HepG2 (cell line): ENCODE results near the gene HSPA1B. TPM values are rescaled to one million over a fixed set of nuclear protein-coding genes. Genes with fewer than 3 reads are reported as not detected.
A peak's percentile ranks its signal among the peaks of the same experiment; 100 is the strongest.

ENCODE experiments used
- CSRNP1 ChIP-seq: sonication (generic); formaldehyde crosslinking; IDR thresholded peaks from 2 replicates; pipeline ENCODE4 v1.8.1; 2023; ENCODE audit warnings: mild to moderate bottlenecking, missing genetic modification reagents
- FOSL2 ChIP-seq: sonication (generic); formaldehyde crosslinking; IDR thresholded peaks from 2 replicates; pipeline ENCODE4 v1.4.0; 2020; ENCODE audit warnings: missing genetic modification reagents
- FOXM1 ChIP-seq: sonication (generic); formaldehyde crosslinking; IDR thresholded peaks from 2 replicates; pipeline ENCODE4 v1.5.0; 2020; ENCODE audit warnings: missing genetic modification reagents
- HOMEZ ChIP-seq: IDR thresholded peaks from 2 replicates; pipeline ENCODE4 v1.6.1; 2016; ENCODE audit warnings: low read depth
- RBM22 ChIP-seq: fragments of 200-400 bp; formaldehyde crosslinking; optimal IDR thresholded peaks from 2 replicates; pipeline ENCODE3; 2017; ENCODE audit warnings: mild to moderate bottlenecking, low read length, moderate library complexity
- ZBTB14 ChIP-seq: sonication (generic); formaldehyde crosslinking; IDR thresholded peaks from 2 replicates; pipeline ENCODE4 v1.4.0; 2020; ENCODE audit warnings: missing genetic modification reagents
- ZFP37 ChIP-seq: sonication (generic); formaldehyde crosslinking; IDR thresholded peaks from 2 replicates; pipeline ENCODE4 v1.4.0; 2020; ENCODE audit warnings: missing genetic modification reagents, borderline replicate concordance
- ZNF234 ChIP-seq: sonication (generic); formaldehyde crosslinking; conservative IDR thresholded peaks from 2 replicates; pipeline ENCODE4 v1.5.1; 2020; ENCODE audit warnings: mild to moderate bottlenecking, missing genetic modification reagents
- ZNF263 ChIP-seq: sonication (generic); formaldehyde crosslinking; IDR thresholded peaks from 2 replicates; pipeline ENCODE4 v1.4.0; 2020; ENCODE audit warnings: missing genetic modification reagents
- ZNF34 ChIP-seq: sonication (generic); formaldehyde crosslinking; IDR thresholded peaks from 2 replicates; pipeline ENCODE4 v1.4.0; 2020; ENCODE audit warnings: mild to moderate bottlenecking, missing genetic modification reagents, borderline replicate concordance
- ZNF891 ChIP-seq: sonication (generic); formaldehyde crosslinking; IDR thresholded peaks from 2 replicates; pipeline ENCODE4 v1.5.0; 2020; ENCODE audit warnings: mild to moderate bottlenecking, missing genetic modification reagents
- polyA plus RNA-seq, 8 experiments: library from polyadenylated mRNA; depleted of rRNA in 3 of 8; stranded (reverse) in 7 of 8; unstranded in 1 of 8; fragments of >200 nt; fragmentation: Illumina TruSeq in 4 of 8; extraction: Trizol in 4 of 8; gene quantifications; 2 replicates each; pipeline versions ENCODE4 v1.2.1 to v1.2.3, GENCODE V29; 2011 to 2016; ENCODE audit warnings: low read depth in 4 of 8, missing spikeins in 1 of 8, mixed read lengths in 1 of 8; ENCODE audit not compliant: insufficient read depth in 1 of 8
- total RNA-seq, 5 experiments: library from RNA; depleted of rRNA; stranded (reverse); fragments of >200 nt; fragmentation: Illumina TruSeq; extraction: Trizol; gene quantifications; 2 replicates each; pipeline ENCODE4 v1.2.3, GENCODE V29; 2016; ENCODE audit warnings: low read depth in 1 of 5
- TF ChIP-seq, protein P1 (sequence below): sonication (generic); formaldehyde crosslinking; IDR thresholded peaks from 2 replicates; pipeline ENCODE4 v1.4.0; 2020; ENCODE audit warnings: mild to moderate bottlenecking, missing genetic modification reagents
- TF ChIP-seq, protein P2 (sequence below): sonication (generic); formaldehyde crosslinking; IDR thresholded peaks from 2 replicates; pipeline ENCODE4 v1.4.0; 2020; ENCODE audit warnings: mild to moderate bottlenecking, missing genetic modification reagents

The HSPA1B gene
- total and polyA plus RNA-seq, 2 of the 13 experiments (the other 11 are each of a cell fraction or from before 2014, with no cell fraction given): 26.0 to 186 TPM

DNA sequence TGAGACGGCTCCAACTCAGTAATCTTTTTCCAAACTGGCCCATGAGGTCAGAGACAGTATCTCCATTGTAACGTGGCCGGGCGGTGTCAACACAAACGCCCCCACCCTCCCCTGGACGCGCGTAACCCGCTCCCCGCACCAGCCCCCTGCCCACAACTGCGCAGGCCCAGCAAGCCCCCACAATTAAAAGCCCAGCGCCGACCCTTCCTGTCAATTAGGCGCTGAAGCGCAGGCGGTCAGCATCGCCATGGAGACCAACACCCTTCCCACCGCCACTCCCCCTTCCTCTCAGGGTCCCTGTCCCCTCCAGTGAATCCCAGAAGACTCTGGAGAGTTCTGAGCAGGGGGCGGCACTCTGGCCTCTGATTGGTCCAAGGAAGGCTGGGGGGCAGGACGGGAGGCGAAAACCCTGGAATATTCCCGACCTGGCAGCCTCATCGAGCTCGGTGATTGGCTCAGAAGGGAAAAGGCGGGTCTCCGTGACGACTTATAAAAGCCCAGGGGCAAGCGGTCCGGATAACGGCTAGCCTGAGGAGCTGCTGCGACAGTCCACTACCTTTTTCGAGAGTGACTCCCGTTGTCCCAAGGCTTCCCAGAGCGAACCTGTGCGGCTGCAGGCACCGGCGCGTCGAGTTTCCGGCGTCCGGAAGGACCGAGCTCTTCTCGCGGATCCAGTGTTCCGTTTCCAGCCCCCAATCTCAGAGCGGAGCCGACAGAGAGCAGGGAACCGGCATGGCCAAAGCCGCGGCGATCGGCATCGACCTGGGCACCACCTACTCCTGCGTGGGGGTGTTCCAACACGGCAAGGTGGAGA is 12.3 kb upstream of the HSPA1B start, which contains the start of the genes HSPA1A and HSPA1L (continued):
- TF ChIP-seq, protein P1, sequence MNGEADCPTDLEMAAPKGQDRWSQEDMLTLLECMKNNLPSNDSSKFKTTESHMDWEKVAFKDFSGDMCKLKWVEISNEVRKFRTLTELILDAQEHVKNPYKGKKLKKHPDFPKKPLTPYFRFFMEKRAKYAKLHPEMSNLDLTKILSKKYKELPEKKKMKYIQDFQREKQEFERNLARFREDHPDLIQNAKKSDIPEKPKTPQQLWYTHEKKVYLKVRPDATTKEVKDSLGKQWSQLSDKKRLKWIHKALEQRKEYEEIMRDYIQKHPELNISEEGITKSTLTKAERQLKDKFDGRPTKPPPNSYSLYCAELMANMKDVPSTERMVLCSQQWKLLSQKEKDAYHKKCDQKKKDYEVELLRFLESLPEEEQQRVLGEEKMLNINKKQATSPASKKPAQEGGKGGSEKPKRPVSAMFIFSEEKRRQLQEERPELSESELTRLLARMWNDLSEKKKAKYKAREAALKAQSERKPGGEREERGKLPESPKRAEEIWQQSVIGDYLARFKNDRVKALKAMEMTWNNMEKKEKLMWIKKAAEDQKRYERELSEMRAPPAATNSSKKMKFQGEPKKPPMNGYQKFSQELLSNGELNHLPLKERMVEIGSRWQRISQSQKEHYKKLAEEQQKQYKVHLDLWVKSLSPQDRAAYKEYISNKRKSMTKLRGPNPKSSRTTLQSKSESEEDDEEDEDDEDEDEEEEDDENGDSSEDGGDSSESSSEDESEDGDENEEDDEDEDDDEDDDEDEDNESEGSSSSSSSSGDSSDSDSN (CRISPR knock-in tag): peak; percentile 70; the same call in 1 of the 2 replicates
- TF ChIP-seq ZNF34: no peak
- TF ChIP-seq RBM22: no peak
- no peak for TF ChIP-seq FOXM1 (CRISPR knock-in tag)
- 0 out of 2 replicates have a peak, but pooled peaks have one; percentile 19 for TF ChIP-seq FOSL2
- TF ChIP-seq ZBTB14 (CRISPR knock-in tag): no peak
- TF ChIP-seq ZNF891 (CRISPR knock-in tag): no peak
- TF ChIP-seq ZFP37 (CRISPR knock-in tag): no peak
- no peak for TF ChIP-seq ZNF234 (CRISPR knock-in tag)
- TF ChIP-seq, protein P2, sequence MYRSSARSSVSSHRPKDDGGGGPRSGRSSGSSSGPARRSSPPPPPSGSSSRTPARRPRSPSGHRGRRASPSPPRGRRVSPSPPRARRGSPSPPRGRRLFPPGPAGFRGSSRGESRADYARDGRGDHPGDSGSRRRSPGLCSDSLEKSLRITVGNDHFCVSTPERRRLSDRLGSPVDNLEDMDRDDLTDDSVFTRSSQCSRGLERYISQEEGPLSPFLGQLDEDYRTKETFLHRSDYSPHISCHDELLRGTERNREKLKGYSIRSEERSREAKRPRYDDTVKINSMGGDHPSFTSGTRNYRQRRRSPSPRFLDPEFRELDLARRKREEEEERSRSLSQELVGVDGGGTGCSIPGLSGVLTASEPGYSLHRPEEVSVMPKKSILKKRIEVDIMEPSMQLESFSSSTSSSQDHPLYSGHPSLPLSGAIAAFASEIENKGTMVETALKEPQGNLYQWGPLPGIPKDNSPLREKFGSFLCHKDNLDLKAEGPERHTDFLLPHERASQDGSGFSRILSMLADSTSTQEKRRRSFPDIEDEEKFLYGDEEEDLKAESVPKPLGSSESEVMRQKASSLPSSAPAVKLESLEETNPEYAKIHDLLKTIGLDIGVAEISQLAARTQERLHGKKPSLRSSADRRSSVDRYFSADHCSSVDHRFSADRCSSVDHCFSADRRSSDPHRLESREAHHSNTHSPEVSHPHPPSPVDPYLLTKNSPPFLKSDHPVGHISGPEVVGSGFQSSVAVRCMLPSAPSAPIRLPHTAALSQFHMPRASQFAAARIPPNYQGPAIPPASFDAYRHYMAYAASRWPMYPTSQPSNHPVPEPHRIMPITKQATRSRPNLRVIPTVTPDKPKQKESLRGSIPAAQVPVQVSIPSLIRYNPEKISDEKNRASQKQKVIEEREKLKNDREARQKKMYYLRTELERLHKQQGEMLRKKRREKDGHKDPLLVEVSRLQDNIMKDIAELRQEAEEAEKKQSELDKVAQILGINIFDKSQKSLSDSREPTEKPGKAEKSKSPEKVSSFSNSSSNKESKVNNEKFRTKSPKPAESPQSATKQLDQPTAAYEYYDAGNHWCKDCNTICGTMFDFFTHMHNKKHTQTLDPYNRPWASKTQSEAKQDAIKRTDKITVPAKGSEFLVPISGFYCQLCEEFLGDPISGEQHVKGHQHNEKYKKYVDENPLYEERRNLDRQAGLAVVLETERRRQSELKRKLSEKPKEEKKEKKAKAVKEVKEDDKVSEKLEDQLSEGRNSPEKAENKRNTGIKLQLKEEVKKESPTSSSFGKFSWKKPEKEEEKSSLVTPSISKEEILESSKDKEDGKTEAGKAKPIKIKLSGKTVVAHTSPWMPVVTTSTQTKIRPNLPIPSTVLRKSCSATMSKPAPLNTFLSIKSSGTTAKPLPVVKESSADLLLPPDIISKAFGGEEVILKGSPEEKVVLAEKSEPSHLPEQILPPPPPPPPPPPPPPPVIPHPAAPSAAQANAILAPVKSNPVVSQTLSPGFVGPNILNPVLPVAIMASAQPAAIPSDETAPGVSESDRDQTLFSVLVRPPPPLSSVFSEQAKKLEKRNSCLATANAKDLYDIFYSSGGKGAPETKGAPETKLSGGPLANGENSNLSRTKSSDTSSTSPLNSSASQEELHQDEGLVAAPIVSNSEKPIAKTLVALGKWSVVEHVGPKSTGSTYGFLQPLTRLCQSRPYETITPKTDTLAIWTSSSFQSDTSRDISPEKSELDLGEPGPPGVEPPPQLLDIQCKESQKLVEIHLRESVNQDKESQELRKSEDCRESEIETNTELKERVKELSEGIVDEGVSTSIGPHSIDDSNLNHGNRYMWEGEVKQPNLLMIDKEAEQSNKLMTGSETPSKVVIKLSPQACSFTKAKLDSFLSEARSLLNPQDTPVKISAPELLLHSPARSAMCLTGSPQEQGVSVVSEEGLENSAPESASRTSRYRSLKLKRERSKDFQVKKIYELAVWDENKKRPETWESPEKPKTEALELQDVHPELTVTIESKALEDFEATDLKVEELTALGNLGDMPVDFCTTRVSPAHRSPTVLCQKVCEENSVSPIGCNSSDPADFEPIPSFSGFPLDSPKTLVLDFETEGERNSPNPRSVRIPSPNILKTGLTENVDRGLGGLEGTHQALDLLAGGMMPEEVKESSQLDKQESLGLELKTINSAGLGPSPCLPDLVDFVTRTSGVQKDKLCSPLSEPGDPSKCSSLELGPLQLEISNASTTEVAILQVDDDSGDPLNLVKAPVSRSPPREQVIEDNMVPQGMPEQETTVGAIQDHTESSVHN: no peak
- TF ChIP-seq HOMEZ: no peak; the same call in 1 of the 2 replicates
- no peak for TF ChIP-seq CSRNP1 (CRISPR knock-in tag)
- TF ChIP-seq ZNF263 (CRISPR knock-in tag): peak; percentile 25; the same call in 1 of the 2 replicates
